ENCODE data around the gene LRRC8A. TPM values are rescaled to one million over a fixed set of nuclear protein-coding genes. Genes with fewer than 3 reads are reported as not detected.

LRRC8A gene
- total and polyA plus RNA-seq, 2 experiments from 2014 or later: 35.6 to 37.9 TPM

GRCh38 chr9:128936171-128936865 is 54.4 kb downstream of the LRRC8A start:
- H3K4me2 ChIP-seq (ENCODE audit: unreplicated experiment): no peak overlapping the region
- H3K9me2 ChIP-seq (ENCODE audit: insufficient read depth): no peaks in the 10 kb centered on the region
- no peaks in the 10 kb centered on the region for H4K20me1 ChIP-seq (ENCODE audit: insufficient read depth)
- no peaks in the 10 kb centered on the region for H3K4me1 ChIP-seq (ENCODE audit: insufficient read depth)
- no peak overlapping the region for H3K27ac ChIP-seq
- H3F3A ChIP-seq (ENCODE audit: insufficient read depth): no peaks in the 10 kb centered on the region
- 81 to 88% methylated on average over 11 of the region's 11 CpGs for WGBS, 2 experiments (ENCODE audit: low coverage in 1 of 2, low lambda C conversion rate in 2 of 2, missing lambda C conversion rate in 2 of 2)
- TF ChIP-seq EZH2phosphoT487 (IDR thresholded peaks at IDR 0.05; ENCODE audit: insufficient read depth, low read depth) (no peak), EZH2 (IDR thresholded peaks at IDR 0.05; ENCODE audit: insufficient read depth, poor library complexity, severe bottlenecking) (no peak)
- no peak overlapping the region for H2AFZ ChIP-seq
- no peak overlapping the region for H3K9ac ChIP-seq
- no peaks in the 10 kb centered on the region for H3K36me3 ChIP-seq (ENCODE audit: low read depth)
- no peaks in the 10 kb centered on the region for H3K27me3 ChIP-seq (replicated peaks; ENCODE audit: insufficient read depth)
- DNase-seq: no peak
- in situ Hi-C loops (cut with MboI): no loop called here
- H3K4me3 ChIP-seq: no peak overlapping the region
- no peaks in the 10 kb centered on the region for H3K9me3 ChIP-seq (ENCODE audit: low read depth)
- no peaks in the 10 kb centered on the region for H3K79me2 ChIP-seq (ENCODE audit: insufficient read depth)

- no peak for DNase-seq
- in situ Hi-C loops (cut with MboI): no loop called here
- H4K20me1 ChIP-seq (ENCODE audit: insufficient read depth): no peaks in the 10 kb centered on the region
- H3K79me2 ChIP-seq (ENCODE audit: insufficient read depth): no peaks in the 10 kb centered on the region
- no peak for TF ChIP-seq EZH2phosphoT487 (IDR thresholded peaks at IDR 0.05; ENCODE audit: insufficient read depth, low read depth)
- no peak for TF ChIP-seq EZH2 (IDR thresholded peaks at IDR 0.05; ENCODE audit: insufficient read depth, poor library complexity, severe bottlenecking)
- H3K36me3 ChIP-seq (ENCODE audit: low read depth): no peaks in the 10 kb centered on the region
- no peaks in the 10 kb centered on the region for H3K27me3 ChIP-seq (replicated peaks; ENCODE audit: insufficient read depth)
- no peaks in the 10 kb centered on the region for H3K4me1 ChIP-seq (ENCODE audit: insufficient read depth)
- no peak overlapping the region for H3K4me3 ChIP-seq
- H3F3A ChIP-seq (ENCODE audit: insufficient read depth): no peaks in the 10 kb centered on the region
- H3K27ac ChIP-seq: no peak overlapping the region
- WGBS, 2 experiments (ENCODE audit: low coverage in 1 of 2, low lambda C conversion rate in 2 of 2, missing lambda C conversion rate in 2 of 2): 95 to 96% methylated on average over 9 of the region's 9 CpGs
- H3K9me2 ChIP-seq (ENCODE audit: insufficient read depth): no peaks in the 10 kb centered on the region
- no peak overlapping the region for H2AFZ ChIP-seq
- no peaks in the 10 kb centered on the region for H3K9me3 ChIP-seq (ENCODE audit: low read depth)
- H3K4me2 ChIP-seq (ENCODE audit: unreplicated experiment): no peak overlapping the region
- no peak overlapping the region for H3K9ac ChIP-seq
Measured at GRCh38 chr9:128937310-128938165, 55.6 kb downstream of the LRRC8A start.

- Histone ChIP-seq H3K27ac (no peak overlapping the region), H3K79me2 (ENCODE audit: insufficient read depth) (peaks cover 11% of the 10 kb centered on the region), H3F3A (ENCODE audit: insufficient read depth) (no peaks in the 10 kb centered on the region), H3K27me3 (replicated peaks; ENCODE audit: insufficient read depth) (no peaks in the 10 kb centered on the region), H4K20me1 (ENCODE audit: insufficient read depth) (no peaks in the 10 kb centered on the region), H3K4me2 (ENCODE audit: unreplicated experiment) (no peak overlapping the region), H3K36me3 (ENCODE audit: low read depth) (no peaks in the 10 kb centered on the region), H2AFZ (no peak overlapping the region), H3K9me3 (ENCODE audit: low read depth) (no peaks in the 10 kb centered on the region), H3K4me3 (no peak overlapping the region), H3K9ac (no peak overlapping the region), H3K9me2 (ENCODE audit: insufficient read depth) (no peaks in the 10 kb centered on the region), H3K4me1 (ENCODE audit: insufficient read depth) (no peaks in the 10 kb centered on the region)
- WGBS, 2 experiments (ENCODE audit: low coverage in 1 of 2, low lambda C conversion rate in 2 of 2, missing lambda C conversion rate in 2 of 2): 84 to 85% methylated on average over 14 to 15 of the region's 15 CpGs
- no peak for DNase-seq
- TF ChIP-seq EZH2phosphoT487 (IDR thresholded peaks at IDR 0.05; ENCODE audit: insufficient read depth, low read depth) (no peak), EZH2 (IDR thresholded peaks at IDR 0.05; ENCODE audit: insufficient read depth, poor library complexity, severe bottlenecking) (no peak)
- in situ Hi-C loops (cut with MboI): no loop called here
Measured at GRCh38 chr9:128940271-128940921, 58.5 kb downstream of the LRRC8A start.

- no peak for DNase-seq
- Histone ChIP-seq H3K4me1 (ENCODE audit: insufficient read depth) (no peaks in the 10 kb centered on the region), H3K9ac (no peak overlapping the region), H3K9me2 (ENCODE audit: insufficient read depth) (no peaks in the 10 kb centered on the region), H3F3A (ENCODE audit: insufficient read depth) (no peaks in the 10 kb centered on the region), H3K9me3 (ENCODE audit: low read depth) (no peaks in the 10 kb centered on the region), H3K36me3 (ENCODE audit: low read depth) (no peaks in the 10 kb centered on the region), H3K4me2 (ENCODE audit: unreplicated experiment) (no peak overlapping the region), H3K27me3 (replicated peaks; ENCODE audit: insufficient read depth) (no peaks in the 10 kb centered on the region), H3K27ac (no peak overlapping the region), H4K20me1 (ENCODE audit: insufficient read depth) (no peaks in the 10 kb centered on the region), H3K79me2 (ENCODE audit: insufficient read depth) (peaks cover 19% of the 10 kb centered on the region), H3K4me3 (no peak overlapping the region), H2AFZ (no peak overlapping the region)
- in situ Hi-C loops (cut with MboI): no loop called here
- no peak for TF ChIP-seq EZH2phosphoT487 (IDR thresholded peaks at IDR 0.05; ENCODE audit: insufficient read depth, low read depth)
- no peak for TF ChIP-seq EZH2 (IDR thresholded peaks at IDR 0.05; ENCODE audit: insufficient read depth, poor library complexity, severe bottlenecking)
- WGBS, 2 experiments (ENCODE audit: low coverage in 1 of 2, low lambda C conversion rate in 2 of 2, missing lambda C conversion rate in 2 of 2): 90% methylated on average over 12 of the region's 12 CpGs
Measured at GRCh38 chr9:128940946-128941755, 59.2 kb downstream of the LRRC8A start.
